Esophagus squamous epithelium (tissue), 5 donors: ENCODE data around the gene MRPL19. TPM values are rescaled to one million over a fixed set of nuclear protein-coding genes. Genes with fewer than 3 reads are reported as not detected.

Experiments
- DNase-seq: peaks from one replicate; lab custom pipeline; 2025; lab: John Stamatoyannopoulos, UW
- H3K27ac ChIP-seq, 4 donors: fragments of 200-600 bp; sonication (generic); one replicate each; pipeline ENCODE4 v1.5.1; 2016 to 2019; ENCODE audit warnings: mild to moderate bottlenecking in 1 of 4
- H3K27me3 ChIP-seq, 4 donors: fragments of 200-600 bp; sonication (generic); 1 replicate in 3 of 4; 2 replicates in 1 of 4; pipeline versions ENCODE4 v1.5.1 to v1.6.0; 2017 to 2021; ENCODE audit warnings: antibody characterized with exemption in 1 of 4
- H3K36me3 ChIP-seq, 3 donors: fragments of 200-600 bp; sonication (generic); one replicate each; pipeline ENCODE4 v1.5.1; 2016 to 2019
- H3K4me1 ChIP-seq, 3 donors: fragments of 200-600 bp; sonication (generic); one replicate each; pipeline ENCODE4 v1.5.1; 2017 to 2019
- H3K4me3 ChIP-seq, 4 donors: fragments of 200-600 bp; sonication (generic); 1 replicate in 3 of 4; 2 replicates in 1 of 4; pipeline ENCODE4 v1.5.1; 2016 to 2019; ENCODE audit warnings: mild to moderate bottlenecking in 2 of 4, moderate library complexity in 1 of 4
- H3K9me3 ChIP-seq, 3 donors: fragments of 200-600 bp; sonication (generic); one replicate each; pipeline ENCODE4 v1.5.1; 2016 to 2019
- CTCF ChIP-seq, 6 experiments: fragments of 450-650 bp in 4 of 6; fragments of 200-600 bp in 2 of 6; sonication (generic) in 2 of 6; IDR thresholded peaks; one replicate each; pipeline ENCODE4 v1.5.1; 2016 to 2019; ENCODE audit warnings: antibody characterized with exemption in 6 of 6, mild to moderate bottlenecking in 4 of 6, moderate library complexity in 4 of 6
- POLR2A ChIP-seq, 4 donors: fragments of 450-650 bp; IDR thresholded peaks; one replicate each; pipeline ENCODE4 v1.6.1; 2017; ENCODE audit warnings: antibody characterized with exemption in 4 of 4, mild to moderate bottlenecking in 4 of 4, moderate library complexity in 3 of 4
- whole genome bisulfite sequencing, 2 donors: methylation state at CpG; one replicate each; pipeline ENCODE4 v1.1.5; 2018; 5-methylcytosine and 5-hydroxymethylcytosine counted together
- intact Hi-C: fragments of 100-400 bp; cut with DNase I; formaldehyde crosslinking; loops from one replicate; pipeline ENCODE4 v1.15.0; 2022
- total RNA-seq, 4 donors: library from RNA; depleted of rRNA; stranded (reverse); fragments of >200 nt; gene quantifications; one replicate each; pipeline ENCODE4 v1.1.0, GENCODE V29; 2016
- donor health status: DM: yes; HTN: yes; CAD: no.

Gene MRPL19
- total RNA-seq, 4 donors from 2014 or later = 29.6 to 48.5 (median 43.6) TPM

- H3K9me3 ChIP-seq = no peaks in the 10 kb centered on the region
- H3K27me3 ChIP-seq = peaks cover 0 to 68% (median 0%) of the 10 kb centered on the region in 4 donors
- WGBS, 2 donors = 67 to 76% methylated on average over 8 of the region's 8 CpGs
- no peak overlapping the region for H3K4me3 ChIP-seq
- no peak overlapping the region for H3K27ac ChIP-seq
- intact Hi-C loops = no loop called here
- no peak for DNase-seq
- H3K36me3 ChIP-seq = no peaks in the 10 kb centered on the region
- TF ChIP-seq POLR2A (IDR thresholded peaks at IDR 0.05) (no peak), CTCF (IDR thresholded peaks at IDR 0.05) (no peak)
- H3K4me1 ChIP-seq = peaks cover 0 to 18% (median 4%) of the 10 kb centered on the region in 3 donors
These were observed 39.7 kb upstream of the MRPL19 start for GRCh38 chr2:75606761-75607399.

- intact Hi-C loops = no loop called here
- Histone ChIP-seq H3K36me3 (no peaks in the 10 kb centered on the region), H3K4me3 (no peak overlapping the region), H3K4me1 (peaks cover 0 to 18% (median 4%) of the 10 kb centered on the region in 3 donors), H3K9me3 (no peaks in the 10 kb centered on the region), H3K27me3 (peaks cover 0 to 67% (median 0%) of the 10 kb centered on the region in 4 donors), H3K27ac (no peak overlapping the region)
- TF ChIP-seq POLR2A (IDR thresholded peaks at IDR 0.05) (no peak), CTCF (IDR thresholded peaks at IDR 0.05) (no peak)
- 70 to 77% methylated on average over 3 of the region's 3 CpGs for WGBS, 2 donors
- no peak for DNase-seq
These were observed 39.2 kb upstream of the MRPL19 start for GRCh38 chr2:75607400-75607798.

- peaks cover 0 to 71% (median 0%) of the 10 kb centered on the region in 4 donors for H3K27me3 ChIP-seq
- H3K36me3 ChIP-seq = no peaks in the 10 kb centered on the region
- no peak overlapping the region for H3K27ac ChIP-seq
- no peak overlapping the region for H3K4me3 ChIP-seq
- 59 to 60% methylated on average over 7 of the region's 7 CpGs for WGBS, 2 donors
- no peak for DNase-seq
- no peak for TF ChIP-seq CTCF (IDR thresholded peaks at IDR 0.05)
- no peak for TF ChIP-seq POLR2A (IDR thresholded peaks at IDR 0.05)
- intact Hi-C loops = no loop called here
- no peaks in the 10 kb centered on the region for H3K9me3 ChIP-seq
- H3K4me1 ChIP-seq = peaks cover 0 to 18% (median 4%) of the 10 kb centered on the region in 3 donors
These were observed 38.4 kb upstream of the MRPL19 start for GRCh38 chr2:75607988-75608683.

GRCh38 chr2:75608684-75609333 lies 37.8 kb upstream of the MRPL19 start:
- Histone ChIP-seq H3K4me3 (peak overlapping the region in 1 of 4 donors; percentile 50), H3K27me3 (peaks cover 0 to 72% (median 0%) of the 10 kb centered on the region in 4 donors), H3K27ac (no peak overlapping the region), H3K4me1 (peaks cover 0 to 18% (median 4%) of the 10 kb centered on the region in 3 donors), H3K36me3 (no peaks in the 10 kb centered on the region), H3K9me3 (no peaks in the 10 kb centered on the region)
- TF ChIP-seq CTCF (IDR thresholded peaks at IDR 0.05) (peak; percentile 76 to 92 (median 84)), POLR2A (IDR thresholded peaks at IDR 0.05) (no peak)
- intact Hi-C loops = no loop called here
- 9 to 11% methylated on average over 17 to 18 of the region's 25 CpGs for WGBS, 2 donors
- DNase-seq = no peak

- no peak overlapping the region for H3K4me3 ChIP-seq
- no peak overlapping the region for H3K27ac ChIP-seq
- H3K9me3 ChIP-seq = no peaks in the 10 kb centered on the region
- no peak for DNase-seq
- H3K27me3 ChIP-seq = peaks cover 0 to 72% (median 0%) of the 10 kb centered on the region in 4 donors
- no peaks in the 10 kb centered on the region for H3K36me3 ChIP-seq
- 31 to 43% methylated on average over 5 of the region's 5 CpGs for WGBS, 2 donors
- H3K4me1 ChIP-seq = peaks cover 0 to 18% (median 4%) of the 10 kb centered on the region in 3 donors
- intact Hi-C loops = no loop called here
- TF ChIP-seq CTCF (IDR thresholded peaks at IDR 0.05) = no peak
- TF ChIP-seq POLR2A (IDR thresholded peaks at IDR 0.05) = no peak
These were observed 37.3 kb upstream of the MRPL19 start for GRCh38 chr2:75609334-75609689.
